SK-N-SH treated with all-trans-retinoic acid at 6 μM for 48 hours (cell line): Measurements from ENCODE around the gene KHNYN.

Experiments
- ATAC-seq: fragments of 200-7000 bp; cut with Tn5 transposase; 3 replicates; pipeline ENCODE4 v1.9.1; 2020; ENCODE audit warnings: mild to moderate bottlenecking, moderate library complexity
- BACH2 ChIP-seq: fragments of 250-450 bp; sonication (Bioruptor Pico); IDR thresholded peaks from 2 replicates; pipeline ENCODE4 v1.9.0; 2021; ENCODE audit warnings: mild to moderate bottlenecking, borderline replicate concordance
- CSDC2 ChIP-seq: fragments of 250-450 bp; sonication (Bioruptor Pico); IDR thresholded peaks from 2 replicates; pipeline ENCODE4 v1.5.0; 2020; ENCODE audit warnings: mild to moderate bottlenecking, moderate library complexity
- ESRRG ChIP-seq: fragments of 250-450 bp; sonication (Bioruptor Pico); IDR thresholded peaks from 2 replicates; pipeline ENCODE4 v1.6.1; 2021; ENCODE audit warnings: mild to moderate bottlenecking
- GLIS3 ChIP-seq: fragments of 250-450 bp; sonication (Bioruptor Pico); IDR thresholded peaks from 2 replicates; pipeline ENCODE4 v1.5.0; 2020; ENCODE audit warnings: mild to moderate bottlenecking, moderate library complexity
- ISL1 ChIP-seq: fragments of 250-450 bp; sonication (Bioruptor Pico); IDR thresholded peaks from 2 replicates; pipeline ENCODE4 v2.1.2; 2022; ENCODE audit warnings: mild to moderate bottlenecking, moderate library complexity
- OSR1 ChIP-seq: fragments of 250-450 bp; sonication (Bioruptor Pico); IDR thresholded peaks from 2 replicates; pipeline ENCODE4 v1.8.0; 2022; ENCODE audit warnings: moderate library complexity, mild to moderate bottlenecking, inconsistent platforms
- PPARA ChIP-seq: fragments of 250-450 bp; sonication (Bioruptor Pico); IDR thresholded peaks from 2 replicates; pipeline ENCODE4 v1.5.0; 2020; ENCODE audit warnings: mild to moderate bottlenecking, borderline replicate concordance
- RARB ChIP-seq: fragments of 250-450 bp; sonication (Bioruptor Pico); IDR thresholded peaks from 2 replicates; pipeline ENCODE4 v1.8.0; 2021; ENCODE audit warnings: mild to moderate bottlenecking, moderate library complexity
- SNAI2 ChIP-seq: fragments of 250-450 bp; sonication (Bioruptor Pico); IDR thresholded peaks from 2 replicates; pipeline ENCODE4 v1.5.0; 2020; ENCODE audit warnings: mild to moderate bottlenecking, moderate library complexity
- TCF4 ChIP-seq: fragments of 250-450 bp; sonication (Bioruptor Pico); IDR thresholded peaks from 2 replicates; pipeline ENCODE4 v1.8.0; 2021; ENCODE audit warnings: mild to moderate bottlenecking, moderate library complexity, borderline replicate concordance
- TOX ChIP-seq: fragments of 250-450 bp; sonication (Bioruptor Pico); IDR thresholded peaks from 2 replicates; pipeline ENCODE4 v1.8.0; 2021; ENCODE audit warnings: mild to moderate bottlenecking, moderate library complexity, borderline replicate concordance
- ZC3H10 ChIP-seq: fragments of 250-450 bp; sonication (Bioruptor Pico); IDR thresholded peaks from 2 replicates; pipeline ENCODE4 v1.5.1; 2021; ENCODE audit warnings: mild to moderate bottlenecking, moderate library complexity
- ZFP30 ChIP-seq: fragments of 450-650 bp; formaldehyde crosslinking; IDR thresholded peaks from 2 replicates; pipeline ENCODE4 v1.5.0; 2022; ENCODE audit warnings: mild to moderate bottlenecking, moderate library complexity
- ZNF565 ChIP-seq: fragments of 450-650 bp; formaldehyde crosslinking; conservative IDR thresholded peaks from 2 replicates; pipeline ENCODE4 v1.5.0; 2020; ENCODE audit warnings: low read depth, mild to moderate bottlenecking, moderate library complexity
- ZNF70 ChIP-seq: fragments of 450-650 bp; formaldehyde crosslinking; IDR thresholded peaks from 2 replicates; pipeline ENCODE4 v1.5.0; 2020; ENCODE audit warnings: mild to moderate bottlenecking, moderate library complexity
- ZNF8 ChIP-seq: fragments of 450-650 bp; formaldehyde crosslinking; IDR thresholded peaks from 2 replicates; pipeline ENCODE4 v1.5.0; 2020; ENCODE audit warnings: mild to moderate bottlenecking, moderate library complexity
- TF ChIP-seq, protein P1 (sequence below): fragments of 250-450 bp; sonication (Bioruptor Pico); IDR thresholded peaks from 2 replicates; pipeline ENCODE4 v1.8.0; 2021; ENCODE audit warnings: low read depth, mild to moderate bottlenecking, moderate library complexity, borderline replicate concordance
- TF ChIP-seq, protein P2 (sequence below): fragments of 250-450 bp; sonication (Bioruptor Pico); IDR thresholded peaks from 2 replicates; pipeline ENCODE4 v1.5.1; 2021; ENCODE audit warnings: mild to moderate bottlenecking, moderate library complexity
- TF ChIP-seq, protein P3 (sequence below): fragments of 250-450 bp; sonication (Bioruptor Pico); IDR thresholded peaks from 2 replicates; pipeline ENCODE4 v1.8.0; 2020; ENCODE audit warnings: mild to moderate bottlenecking, moderate library complexity, borderline replicate concordance
- TF ChIP-seq, protein P4 (sequence below): fragments of 250-450 bp; sonication (Bioruptor Pico); IDR thresholded peaks from 2 replicates; pipeline ENCODE4 v1.5.0; 2020; ENCODE audit warnings: mild to moderate bottlenecking, moderate library complexity

Gene KHNYN

GRCh38 chr14:24409956-24410355 is 19.8 kb upstream of the KHNYN start:
- no peak for ATAC-seq
- TF ChIP-seq, protein P1, sequence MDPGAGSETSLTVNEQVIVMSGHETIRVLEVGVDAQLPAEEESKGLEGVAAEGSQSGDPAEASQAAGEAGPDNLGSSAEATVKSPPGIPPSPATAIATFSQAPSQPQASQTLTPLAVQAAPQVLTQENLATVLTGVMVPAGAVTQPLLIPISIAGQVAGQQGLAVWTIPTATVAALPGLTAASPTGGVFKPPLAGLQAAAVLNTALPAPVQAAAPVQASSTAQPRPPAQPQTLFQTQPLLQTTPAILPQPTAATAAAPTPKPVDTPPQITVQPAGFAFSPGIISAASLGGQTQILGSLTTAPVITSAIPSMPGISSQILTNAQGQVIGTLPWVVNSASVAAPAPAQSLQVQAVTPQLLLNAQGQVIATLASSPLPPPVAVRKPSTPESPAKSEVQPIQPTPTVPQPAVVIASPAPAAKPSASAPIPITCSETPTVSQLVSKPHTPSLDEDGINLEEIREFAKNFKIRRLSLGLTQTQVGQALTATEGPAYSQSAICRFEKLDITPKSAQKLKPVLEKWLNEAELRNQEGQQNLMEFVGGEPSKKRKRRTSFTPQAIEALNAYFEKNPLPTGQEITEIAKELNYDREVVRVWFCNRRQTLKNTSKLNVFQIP (CRISPR knock-in tag) = no peak
- TF ChIP-seq, protein P2, sequence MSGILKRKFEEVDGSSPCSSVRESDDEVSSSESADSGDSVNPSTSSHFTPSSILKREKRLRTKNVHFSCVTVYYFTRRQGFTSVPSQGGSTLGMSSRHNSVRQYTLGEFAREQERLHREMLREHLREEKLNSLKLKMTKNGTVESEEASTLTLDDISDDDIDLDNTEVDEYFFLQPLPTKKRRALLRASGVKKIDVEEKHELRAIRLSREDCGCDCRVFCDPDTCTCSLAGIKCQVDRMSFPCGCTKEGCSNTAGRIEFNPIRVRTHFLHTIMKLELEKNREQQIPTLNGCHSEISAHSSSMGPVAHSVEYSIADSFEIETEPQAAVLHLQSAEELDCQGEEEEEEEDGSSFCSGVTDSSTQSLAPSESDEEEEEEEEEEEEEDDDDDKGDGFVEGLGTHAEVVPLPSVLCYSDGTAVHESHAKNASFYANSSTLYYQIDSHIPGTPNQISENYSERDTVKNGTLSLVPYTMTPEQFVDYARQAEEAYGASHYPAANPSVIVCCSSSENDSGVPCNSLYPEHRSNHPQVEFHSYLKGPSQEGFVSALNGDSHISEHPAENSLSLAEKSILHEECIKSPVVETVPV (CRISPR knock-in tag) = no peak
- TF ChIP-seq ISL1 (CRISPR knock-in tag) (no peak), RARB (CRISPR knock-in tag) (no peak), ZNF70 (no peak), GLIS3 (CRISPR knock-in tag) (no peak), ESRRG (CRISPR knock-in tag) (no peak), ZFP30 (CRISPR knock-in tag) (no peak), TOX (CRISPR knock-in tag) (no peak), ZNF8 (CRISPR knock-in tag) (no peak), OSR1 (CRISPR knock-in tag) (no peak), TCF4 (CRISPR knock-in tag) (no peak)
- TF ChIP-seq, protein P3, sequence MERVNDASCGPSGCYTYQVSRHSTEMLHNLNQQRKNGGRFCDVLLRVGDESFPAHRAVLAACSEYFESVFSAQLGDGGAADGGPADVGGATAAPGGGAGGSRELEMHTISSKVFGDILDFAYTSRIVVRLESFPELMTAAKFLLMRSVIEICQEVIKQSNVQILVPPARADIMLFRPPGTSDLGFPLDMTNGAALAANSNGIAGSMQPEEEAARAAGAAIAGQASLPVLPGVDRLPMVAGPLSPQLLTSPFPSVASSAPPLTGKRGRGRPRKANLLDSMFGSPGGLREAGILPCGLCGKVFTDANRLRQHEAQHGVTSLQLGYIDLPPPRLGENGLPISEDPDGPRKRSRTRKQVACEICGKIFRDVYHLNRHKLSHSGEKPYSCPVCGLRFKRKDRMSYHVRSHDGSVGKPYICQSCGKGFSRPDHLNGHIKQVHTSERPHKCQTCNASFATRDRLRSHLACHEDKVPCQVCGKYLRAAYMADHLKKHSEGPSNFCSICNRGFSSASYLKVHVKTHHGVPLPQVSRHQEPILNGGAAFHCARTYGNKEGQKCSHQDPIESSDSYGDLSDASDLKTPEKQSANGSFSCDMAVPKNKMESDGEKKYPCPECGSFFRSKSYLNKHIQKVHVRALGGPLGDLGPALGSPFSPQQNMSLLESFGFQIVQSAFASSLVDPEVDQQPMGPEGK (CRISPR knock-in tag) = no peak

DNA sequence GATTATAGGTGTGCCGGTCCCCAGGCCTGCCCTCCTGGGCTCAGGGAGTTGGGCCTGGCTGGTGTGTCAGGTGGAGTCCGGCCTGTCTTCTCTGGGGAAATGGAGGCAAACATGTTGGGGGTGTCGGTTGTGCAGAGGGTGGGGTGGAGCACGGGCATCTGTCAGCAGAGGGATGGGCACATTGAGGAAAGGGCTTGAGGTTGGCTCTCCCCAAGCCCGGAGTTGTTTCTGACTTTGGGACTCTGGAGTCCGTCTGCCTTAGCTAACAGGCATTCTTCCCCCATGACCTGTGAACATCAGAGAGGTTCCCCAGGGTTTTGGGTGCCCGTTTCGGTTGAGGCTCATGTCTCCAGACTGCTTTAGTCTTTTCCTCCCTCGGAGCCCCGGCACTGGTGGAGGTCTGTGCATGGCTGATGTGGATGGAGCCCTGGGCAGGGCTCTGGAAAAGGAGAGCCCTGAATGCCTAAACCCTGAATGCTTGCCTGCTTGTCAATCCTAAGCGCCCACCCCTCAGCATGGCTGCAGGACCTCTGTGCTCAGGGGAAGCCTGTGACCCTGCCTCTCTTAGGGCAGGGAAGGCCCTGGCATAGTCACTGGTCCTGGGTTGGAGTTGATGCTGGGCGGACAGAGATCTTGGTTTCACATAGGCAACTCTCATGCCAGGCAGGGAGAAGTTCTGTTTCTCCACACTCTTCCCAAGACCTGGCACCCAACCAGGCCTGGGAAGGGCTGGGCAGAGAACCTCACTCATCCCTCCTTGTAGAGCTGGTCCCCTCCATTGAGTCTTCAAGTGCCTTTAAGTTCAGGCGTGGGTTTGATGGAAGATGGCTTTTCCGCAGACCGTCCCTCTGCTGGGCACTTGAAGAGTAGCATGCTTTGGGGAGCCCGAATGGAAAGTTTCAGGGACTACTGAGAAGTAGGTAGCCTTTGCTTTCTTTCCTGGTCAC is 18.0 kb upstream of the KHNYN start:
- ATAC-seq = peak; percentile 86
- TF ChIP-seq, protein P4, sequence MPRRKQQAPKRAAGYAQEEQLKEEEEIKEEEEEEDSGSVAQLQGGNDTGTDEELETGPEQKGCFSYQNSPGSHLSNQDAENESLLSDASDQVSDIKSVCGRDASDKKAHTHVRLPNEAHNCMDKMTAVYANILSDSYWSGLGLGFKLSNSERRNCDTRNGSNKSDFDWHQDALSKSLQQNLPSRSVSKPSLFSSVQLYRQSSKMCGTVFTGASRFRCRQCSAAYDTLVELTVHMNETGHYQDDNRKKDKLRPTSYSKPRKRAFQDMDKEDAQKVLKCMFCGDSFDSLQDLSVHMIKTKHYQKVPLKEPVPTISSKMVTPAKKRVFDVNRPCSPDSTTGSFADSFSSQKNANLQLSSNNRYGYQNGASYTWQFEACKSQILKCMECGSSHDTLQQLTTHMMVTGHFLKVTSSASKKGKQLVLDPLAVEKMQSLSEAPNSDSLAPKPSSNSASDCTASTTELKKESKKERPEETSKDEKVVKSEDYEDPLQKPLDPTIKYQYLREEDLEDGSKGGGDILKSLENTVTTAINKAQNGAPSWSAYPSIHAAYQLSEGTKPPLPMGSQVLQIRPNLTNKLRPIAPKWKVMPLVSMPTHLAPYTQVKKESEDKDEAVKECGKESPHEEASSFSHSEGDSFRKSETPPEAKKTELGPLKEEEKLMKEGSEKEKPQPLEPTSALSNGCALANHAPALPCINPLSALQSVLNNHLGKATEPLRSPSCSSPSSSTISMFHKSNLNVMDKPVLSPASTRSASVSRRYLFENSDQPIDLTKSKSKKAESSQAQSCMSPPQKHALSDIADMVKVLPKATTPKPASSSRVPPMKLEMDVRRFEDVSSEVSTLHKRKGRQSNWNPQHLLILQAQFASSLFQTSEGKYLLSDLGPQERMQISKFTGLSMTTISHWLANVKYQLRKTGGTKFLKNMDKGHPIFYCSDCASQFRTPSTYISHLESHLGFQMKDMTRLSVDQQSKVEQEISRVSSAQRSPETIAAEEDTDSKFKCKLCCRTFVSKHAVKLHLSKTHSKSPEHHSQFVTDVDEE (CRISPR knock-in tag) = no peak
- no peak for TF ChIP-seq ISL1 (CRISPR knock-in tag)
- TF ChIP-seq ZNF8 (CRISPR knock-in tag) = no peak
- TF ChIP-seq GLIS3 (CRISPR knock-in tag) = no peak
- no peak for TF ChIP-seq ZNF565 (CRISPR knock-in tag)
- TF ChIP-seq CSDC2 (CRISPR knock-in tag) = no peak
- TF ChIP-seq ZFP30 (CRISPR knock-in tag) = no peak
- TF ChIP-seq RARB (CRISPR knock-in tag) = no peak
- TF ChIP-seq SNAI2 = no peak
- TF ChIP-seq TOX (CRISPR knock-in tag) = no peak
- no peak for TF ChIP-seq BACH2 (CRISPR knock-in tag)
- TF ChIP-seq ZNF70 = no peak
- TF ChIP-seq, protein P3 (CRISPR knock-in tag) = no peak
- TF ChIP-seq, protein P2 (CRISPR knock-in tag) = no peak
- no peak for TF ChIP-seq ZC3H10 (CRISPR knock-in tag)
- TF ChIP-seq PPARA (CRISPR knock-in tag) = no peak
- no peak for TF ChIP-seq OSR1 (CRISPR knock-in tag)
